Stimulated activated CD8-positive, alpha-beta memory T cell treated with anti-CD3 and anti-CD28 coated beads, Interleukin-7, amount 100 ng/mL, for 4 hours (primary cell): Measurements from ENCODE around the gene MAN2A2.
A peak's percentile ranks its signal among the peaks of the same experiment; 100 is the strongest.

Source experiments
- DNase-seq, 2 donors: peaks; one replicate each; pipeline ENCODE4 v3.0.0-alpha.2; 2020; ENCODE audit warnings: low read depth in 2 of 2

MAN2A2 gene

GRCh38 chr15:90902840-90903732 is at the start of gene MAN2A2:
Gene MAN2A2 (plus strand): TSS chr15:90903302. CDS start chr15:90904208, 906 bp downstream.
- peak; percentile 59 to 76 for DNase-seq

GRCh38 chr15:90855139-90855538 is 48.0 kb upstream of the MAN2A2 start:
- DNase-seq = no peak

DNA sequence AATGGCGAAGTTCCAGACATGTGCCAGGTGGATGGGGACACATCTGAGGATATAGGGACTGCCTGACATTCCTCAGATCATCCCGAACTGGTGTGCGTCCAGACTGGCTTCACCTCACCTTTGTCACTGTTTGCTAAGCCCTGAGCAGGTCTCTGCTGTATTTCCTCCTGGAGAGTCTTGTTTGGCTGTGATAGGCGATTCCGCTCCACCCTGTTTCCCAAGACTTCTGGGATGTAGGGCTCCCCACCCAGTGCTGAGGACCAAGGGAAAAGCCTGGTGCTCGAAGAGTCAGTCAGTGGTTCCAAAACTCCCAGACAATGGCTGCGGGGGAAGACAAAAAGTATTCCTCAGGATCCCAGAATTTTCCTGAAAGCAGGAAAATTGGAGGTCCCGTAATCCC is 45.8 kb upstream of the MAN2A2 start:
- no peak for DNase-seq

GRCh38 chr15:90857883-90858443 is 45.1 kb upstream of the MAN2A2 start:
- DNase-seq = no peak

DNA sequence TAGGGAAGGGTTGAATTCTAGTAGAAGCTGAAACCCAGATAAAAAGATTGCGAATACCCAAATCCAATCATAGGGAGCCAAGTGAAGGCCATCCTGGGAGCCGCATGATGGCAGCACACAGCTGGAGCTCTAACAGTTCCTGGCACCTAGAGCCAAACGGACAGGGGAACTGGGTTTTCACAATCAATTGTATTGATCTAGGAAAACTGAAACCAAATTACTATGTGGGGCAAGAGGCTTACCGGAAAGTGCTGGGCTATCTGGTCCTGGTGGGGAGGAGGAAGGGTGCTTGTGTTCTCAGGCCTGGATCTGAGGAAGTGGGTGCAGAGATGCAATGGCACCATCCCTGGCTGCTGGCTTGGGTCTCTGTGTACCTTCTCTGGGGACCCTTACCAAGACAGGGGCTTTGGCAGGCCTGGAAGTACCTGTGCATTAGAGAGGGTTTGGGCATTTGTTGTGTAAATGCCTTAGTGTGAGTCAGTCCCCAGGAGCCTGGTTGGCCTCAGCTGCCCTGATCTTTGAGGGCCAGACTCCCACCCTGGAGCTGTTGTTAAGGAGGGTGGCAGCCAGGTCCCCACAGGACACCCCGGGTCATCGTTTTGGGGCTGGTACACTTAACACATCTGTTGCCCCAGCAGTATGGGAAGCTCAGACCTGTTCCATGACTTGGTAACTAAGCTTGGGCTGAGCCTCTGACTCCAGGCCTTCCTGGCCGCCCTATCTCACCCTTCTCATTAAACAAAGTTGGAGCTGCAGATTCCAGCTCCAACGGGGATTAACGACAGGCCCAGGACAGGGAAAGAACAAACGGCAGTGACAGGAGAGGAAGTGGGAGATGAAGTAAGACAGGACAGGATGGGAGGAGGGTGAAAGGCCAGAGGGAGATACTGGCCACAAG is 43.6 kb upstream of the MAN2A2 start:
- no peak for DNase-seq

GRCh38 chr15:90860450-90860849 is 42.7 kb upstream of the MAN2A2 start:
- no peak for DNase-seq

DNA sequence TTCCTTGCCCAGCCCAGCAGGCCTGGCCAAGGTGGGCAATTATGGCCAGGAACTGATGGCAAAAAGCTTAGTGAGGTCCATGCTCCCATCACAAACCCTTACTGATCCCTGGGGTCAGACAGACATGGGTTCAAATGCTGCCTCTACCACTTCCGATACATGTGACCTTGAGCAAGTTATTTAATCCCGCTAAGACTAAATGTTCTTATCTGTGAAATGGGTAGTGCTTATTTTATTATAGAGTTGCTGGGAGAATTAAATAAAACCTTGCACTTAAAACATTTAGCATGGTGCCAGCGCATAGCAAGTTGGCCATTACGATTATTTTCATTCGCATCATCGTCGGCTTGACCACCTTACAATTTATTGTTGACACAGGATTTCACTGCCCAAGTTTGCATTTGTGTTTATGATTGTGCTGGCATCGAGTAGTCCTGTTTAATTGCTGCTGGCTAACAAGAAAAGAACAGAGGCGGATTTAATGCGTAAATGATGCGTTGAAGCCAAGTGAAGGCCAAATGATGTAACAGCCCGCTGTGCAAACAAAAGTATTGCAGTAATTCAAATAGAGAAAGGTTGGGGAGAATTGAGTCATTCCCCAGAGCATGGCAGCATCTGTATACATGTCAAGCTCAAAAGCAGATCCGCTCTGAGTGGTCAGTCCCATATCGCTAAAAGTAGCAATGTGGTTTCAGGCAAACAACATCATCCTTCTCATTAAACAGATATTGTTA is 42.0 kb upstream of the MAN2A2 start:
- DNase-seq = no peak

DNA sequence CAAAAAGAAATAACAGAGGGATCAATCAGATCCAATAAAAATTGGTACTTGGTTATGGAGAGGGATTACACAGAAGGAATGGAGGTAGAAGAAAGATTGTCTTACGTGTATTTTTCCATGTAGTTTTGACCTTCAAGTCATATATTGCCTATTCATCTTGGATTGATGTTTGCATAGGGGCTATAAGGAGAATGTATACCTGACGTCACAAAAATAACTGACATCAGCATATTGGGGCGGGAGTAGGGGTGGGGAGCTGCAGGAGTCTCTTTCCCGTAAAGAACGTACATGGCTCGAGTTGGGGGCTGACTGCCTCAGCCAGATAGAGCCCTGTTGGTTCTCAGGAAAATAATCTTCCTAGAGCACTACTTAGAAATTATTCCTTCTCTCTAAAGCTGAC is 40.6 kb upstream of the MAN2A2 start:
- no peak for DNase-seq

GRCh38 chr15:90862964-90863778 is 39.9 kb upstream of the MAN2A2 start:
- DNase-seq = no peak

DNA sequence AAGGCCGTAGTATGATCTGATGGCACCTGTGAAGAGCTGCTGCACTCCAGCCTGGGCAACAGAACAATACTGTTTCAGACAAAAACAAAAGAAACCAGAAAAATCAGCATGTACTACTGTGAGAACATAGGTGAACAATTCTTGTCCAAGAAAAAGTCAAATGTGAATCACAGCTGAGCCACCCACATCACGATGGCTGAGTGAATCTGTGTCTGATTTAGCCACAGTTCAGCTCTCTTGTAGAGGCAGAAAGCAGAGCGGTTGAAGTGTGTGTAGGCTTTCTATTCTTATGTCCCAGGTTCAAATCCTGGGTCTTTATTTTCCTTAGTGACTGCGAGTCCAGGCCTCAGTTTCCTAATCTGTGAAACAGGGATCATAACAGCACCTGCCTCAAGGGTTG is 39.1 kb upstream of the MAN2A2 start:
- DNase-seq = no peak

GRCh38 chr15:90864507-90864906 is 38.6 kb upstream of the MAN2A2 start:
- no peak for DNase-seq

DNA sequence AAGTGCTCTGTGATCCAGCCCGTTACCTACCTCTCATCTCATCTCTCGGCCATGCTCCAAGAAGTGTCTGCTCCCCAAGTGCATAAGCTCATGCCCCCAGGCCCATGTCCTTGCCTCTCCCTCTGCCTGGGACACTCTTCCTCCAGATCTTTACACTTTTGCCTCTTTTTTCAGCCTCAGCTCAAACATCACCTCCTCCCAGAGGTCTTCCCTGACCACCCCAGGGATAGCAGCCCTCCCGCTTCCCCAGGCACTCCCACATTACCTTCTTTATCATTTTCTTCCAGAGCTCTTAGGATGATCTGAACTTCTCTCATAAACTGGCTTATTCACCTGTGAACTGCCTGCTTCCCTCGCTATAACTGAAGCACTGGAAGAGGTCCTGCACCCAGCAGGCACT is 37.4 kb upstream of the MAN2A2 start:
- no peak for DNase-seq

- DNase-seq = no peak
Observed at GRCh38 chr15:90866161-90866715, 36.9 kb upstream of the MAN2A2 start.

DNA sequence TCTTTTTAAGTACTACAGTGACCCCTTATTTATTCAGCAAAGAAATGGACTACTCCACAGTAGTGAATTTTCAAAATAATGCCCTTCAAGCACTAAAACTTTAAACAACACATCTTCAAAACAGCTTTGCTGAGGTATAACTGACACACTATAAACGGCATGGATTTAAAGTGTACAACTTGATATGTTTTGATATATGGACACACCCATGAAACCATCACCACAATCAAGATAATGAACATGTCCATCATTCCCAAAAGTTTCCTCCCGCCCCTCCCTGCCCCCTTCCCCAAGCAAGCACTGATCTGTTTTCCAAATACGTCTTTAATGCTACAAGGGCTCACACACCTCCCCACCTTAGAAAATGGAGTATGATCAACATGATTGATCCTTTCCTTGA is 36.3 kb upstream of the MAN2A2 start:
- DNase-seq = no peak

DNA sequence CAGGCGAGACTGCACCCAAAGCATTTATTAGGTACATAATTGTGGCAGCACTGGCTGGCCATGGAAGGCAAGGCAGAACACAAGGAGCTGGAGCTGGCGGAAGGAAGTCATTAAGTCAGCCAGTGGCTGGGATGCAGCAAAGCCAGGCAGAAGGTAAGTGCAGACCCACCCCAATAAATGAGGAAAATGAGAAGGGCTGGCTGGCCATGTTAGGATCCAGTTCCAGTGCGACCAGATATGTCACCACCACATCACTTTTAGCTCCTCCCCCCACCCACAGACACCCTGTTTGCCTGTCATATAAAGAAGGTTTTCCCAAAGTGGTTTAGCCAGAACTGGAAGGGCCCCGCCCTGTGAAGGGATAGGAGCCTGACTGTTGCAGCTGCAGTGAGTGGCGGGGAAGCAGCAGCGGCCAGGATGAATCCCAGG is 34.8 kb upstream of the MAN2A2 start, which contains the start of gene FURIN:
Gene FURIN (plus strand): TSS at position 328 of the 429 bp plus-strand sequence. CDS start 7,153 bp downstream, outside the sequence.
- DNase-seq = no peak

GRCh38 chr15:90869140-90869541 is 34.0 kb upstream of the MAN2A2 start:
- DNase-seq = no peak

DNA sequence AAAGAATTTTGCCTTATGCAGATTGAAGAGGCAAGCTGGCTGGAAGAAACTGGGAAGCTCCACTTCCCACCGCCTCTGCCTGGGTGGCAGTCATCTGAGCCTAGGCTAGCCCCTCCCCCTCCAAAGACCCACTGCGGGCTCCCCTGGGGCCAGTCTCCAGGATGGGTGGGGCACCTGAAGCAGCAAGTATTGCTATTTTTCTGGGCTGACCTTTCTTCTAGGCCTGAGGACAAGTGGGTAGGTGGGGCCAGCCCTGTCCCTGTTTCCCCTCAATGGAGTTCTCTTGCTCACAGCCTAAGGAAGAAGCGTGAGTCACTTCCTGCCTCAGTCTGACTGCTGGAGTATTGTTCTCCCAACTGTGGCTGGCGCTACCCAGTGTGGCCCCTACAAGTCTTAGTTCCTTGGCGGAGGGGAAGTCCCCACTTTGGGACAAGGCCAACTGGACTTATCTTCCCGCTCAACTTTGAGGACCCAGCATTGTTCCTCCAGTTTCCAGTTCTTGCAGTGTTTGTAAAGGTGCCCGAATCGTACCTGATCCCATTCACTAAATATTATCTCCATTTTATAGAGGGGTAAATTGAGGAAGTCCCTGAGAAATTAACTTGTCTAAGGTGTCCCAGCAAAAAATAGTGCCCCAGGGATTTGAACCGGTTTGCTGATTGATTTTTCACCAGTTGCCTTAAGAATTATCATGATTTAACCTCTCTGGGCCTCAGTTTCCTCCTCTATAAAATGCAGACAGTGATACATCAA is 33.3 kb upstream of the MAN2A2 start:
- DNase-seq = no peak

DNA sequence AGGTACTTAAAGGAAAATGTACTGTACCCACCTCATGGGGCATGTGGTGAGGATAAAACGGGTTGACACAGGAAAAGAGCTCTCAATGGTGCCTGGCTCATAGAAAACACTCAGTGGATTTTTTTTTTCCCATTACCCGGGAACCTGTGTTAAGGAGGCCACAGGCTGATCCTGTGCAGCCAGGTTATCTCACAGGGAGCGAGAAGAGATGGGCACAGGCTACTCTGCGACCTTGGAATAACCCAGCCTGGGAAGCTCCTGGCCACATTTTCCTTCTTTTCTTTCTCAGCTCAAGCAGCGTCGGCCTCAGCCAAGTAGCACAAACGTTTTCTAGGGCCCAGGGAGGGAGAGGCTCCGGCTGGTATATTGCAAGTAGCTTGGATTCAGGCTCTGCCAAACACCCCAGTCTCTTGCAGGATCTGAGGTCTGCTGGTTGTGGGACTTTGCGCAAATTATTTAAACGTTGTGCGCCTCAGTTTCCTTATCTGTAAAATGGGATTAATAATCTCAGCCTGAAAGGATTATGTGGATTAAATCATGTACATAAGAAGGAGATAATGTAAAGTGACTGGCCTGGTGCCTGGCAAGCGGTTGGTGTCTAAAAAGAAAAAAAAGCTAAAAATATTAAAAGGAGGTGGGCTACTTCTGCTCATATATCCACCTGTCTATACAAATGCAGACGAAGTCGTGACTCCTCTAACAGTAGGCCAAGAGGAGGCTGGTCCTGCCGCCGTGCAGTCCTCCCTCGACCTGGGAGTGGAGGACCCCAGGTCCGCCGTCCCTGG is 32.6 kb upstream of the MAN2A2 start:
- DNase-seq = no peak
